GM23338 (cell line): Measurements from ENCODE around the gene CHST14. TPM values are rescaled to one million over a fixed set of nuclear protein-coding genes. Genes with fewer than 3 reads are reported as not detected.

Source experiments
- ATAC-seq: fragments of 200-7000 bp; cut with Tn5 transposase; 3 replicates; pipeline ENCODE4 v1.9.1; 2020
- DNase-seq: peaks from one replicate; pipeline ENCODE4 v3.0.0-alpha.2; 2015; ENCODE audit warnings: low spot score
- H2AFZ ChIP-seq: fragments of 200-600 bp; sonication (generic); 2 replicates; pipeline ENCODE4 v1.8.0; 2016; ENCODE audit warnings: antibody characterized with exemption, mild to moderate bottlenecking, moderate library complexity
- H3F3A ChIP-seq: fragments of 200-600 bp; sonication (generic); replicated peaks from 2 replicates; pipeline ENCODE4 v1.8.0; 2017; ENCODE audit warnings: antibody characterized with exemption, mixed run types, low read depth
- H3K27ac ChIP-seq: fragments of 200-600 bp; sonication (generic); 2 replicates; pipeline ENCODE4 v1.6.1; 2016; ENCODE audit warnings: low read depth
- H3K27me3 ChIP-seq: fragments of 200-600 bp; sonication (generic); 2 replicates; pipeline ENCODE4 v1.8.0; 2016; ENCODE audit warnings: mild to moderate bottlenecking, mixed run types, moderate library complexity; ENCODE audit not compliant: insufficient read depth
- H3K36me3 ChIP-seq: fragments of 200-600 bp; sonication (generic); 2 replicates; pipeline ENCODE4 v1.8.0; 2016; ENCODE audit warnings: mild to moderate bottlenecking; ENCODE audit not compliant: insufficient read depth
- H3K4me1 ChIP-seq: fragments of 200-600 bp; sonication (generic); 2 replicates; pipeline ENCODE4 v1.8.0; 2016; ENCODE audit warnings: mild to moderate bottlenecking, moderate library complexity; ENCODE audit not compliant: insufficient read depth
- H3K4me2 ChIP-seq: fragments of 200-600 bp; sonication (generic); 2 replicates; pipeline ENCODE4 v1.7.1; 2017; ENCODE audit warnings: mixed run types
- H3K4me3 ChIP-seq: fragments of 200-600 bp; sonication (generic); 2 replicates; pipeline ENCODE4 v1.6.1; 2016; ENCODE audit warnings: mixed run types
- H3K79me2 ChIP-seq: fragments of 200-600 bp; sonication (generic); replicated peaks from 2 replicates; pipeline ENCODE4 v1.8.0; 2017; ENCODE audit warnings: mild to moderate bottlenecking; ENCODE audit not compliant: insufficient read depth
- H3K9me2 ChIP-seq: fragments of 200-600 bp; sonication (generic); 2 replicates; pipeline ENCODE4 v1.8.0; 2017; ENCODE audit not compliant: insufficient read depth
- H4K20me1 ChIP-seq: fragments of 200-600 bp; sonication (generic); replicated peaks from 2 replicates; pipeline ENCODE4 v1.8.0; 2017; ENCODE audit warnings: mild to moderate bottlenecking; ENCODE audit not compliant: insufficient read depth
- H3K27ac Mint-ChIP-seq: 2 replicates; pipeline ENCODE4 v1.8.0; 2020; ENCODE audit warnings: inconsistent platforms, mild to moderate bottlenecking, moderate library complexity, mixed read lengths
- H3K27me3 Mint-ChIP-seq: 3 replicates; pipeline ENCODE4 v1.8.0; 2022; ENCODE audit warnings: low read depth, mild to moderate bottlenecking, moderate library complexity, mixed read lengths, inconsistent platforms; ENCODE audit not compliant: insufficient read depth, poor library complexity
- H3K36me3 Mint-ChIP-seq: 3 replicates; pipeline ENCODE4 v1.8.0; 2021; ENCODE audit warnings: low read depth, mild to moderate bottlenecking, inconsistent platforms, moderate library complexity, mixed read lengths
- H3K4me1 Mint-ChIP-seq: 3 replicates; pipeline ENCODE4 v1.8.0; 2020; ENCODE audit warnings: mild to moderate bottlenecking, inconsistent platforms, mixed read lengths
- H3K4me3 Mint-ChIP-seq: 3 replicates; pipeline ENCODE4 v1.8.0; 2021; ENCODE audit warnings: moderate library complexity, mild to moderate bottlenecking, inconsistent platforms, mixed read lengths
- H3K9me3 Mint-ChIP-seq: 3 replicates; pipeline ENCODE4 v1.8.0; 2020; ENCODE audit warnings: moderate library complexity, mild to moderate bottlenecking, inconsistent platforms, mixed read lengths
- EZH2 ChIP-seq: fragments of 200-600 bp; sonication (generic); IDR thresholded peaks from one replicate; pipeline ENCODE4 v1.8.0; 2017; ENCODE audit warnings: antibody characterized with exemption, mild to moderate bottlenecking, low read depth; ENCODE audit not compliant: unreplicated experiment
- EZH2phosphoT487 ChIP-seq: fragments of 200-600 bp; sonication (generic); IDR thresholded peaks from one replicate; pipeline ENCODE4 v1.8.1; 2018; ENCODE audit warnings: antibody characterized with exemption; ENCODE audit not compliant: unreplicated experiment
- NANOG ChIP-seq: IDR thresholded peaks from 2 replicates; pipeline ENCODE4 v1.6.1; 2016; ENCODE audit warnings: antibody characterized with exemption, borderline replicate concordance
- POLR2AphosphoS5 ChIP-seq: IDR thresholded peaks from 2 replicates; pipeline ENCODE4 v1.6.1; 2016; ENCODE audit warnings: antibody characterized with exemption, low read depth
- STAT1 ChIP-seq: IDR thresholded peaks from one replicate; pipeline ENCODE4 v1.6.1; 2016; ENCODE audit warnings: antibody characterized with exemption; ENCODE audit not compliant: unreplicated experiment
- ZNF114 ChIP-seq: fragments of 250-450 bp; sonication (Bioruptor Pico); IDR thresholded peaks from 2 replicates; pipeline ENCODE4 v1.5.0; 2020; ENCODE audit warnings: mild to moderate bottlenecking, moderate library complexity
- ZNF331 ChIP-seq: fragments of 250-450 bp; sonication (Bioruptor Pico); IDR thresholded peaks from 2 replicates; pipeline ENCODE4 v1.5.0; 2020; ENCODE audit warnings: low read depth, mild to moderate bottlenecking, moderate library complexity
- ZNF462 ChIP-seq: fragments of 250-450 bp; sonication (Bioruptor Pico); IDR thresholded peaks from 2 replicates; pipeline ENCODE4 v1.5.0; 2020; ENCODE audit warnings: mild to moderate bottlenecking, moderate library complexity
- polyA plus RNA-seq: library from polyadenylated mRNA; unstranded; fragments of >200 nt; fragmentation: Nextera tagmentation; extraction: Ambion mirVana; gene quantifications from 2 replicates; pipeline ENCODE4 v1.2.1, GENCODE V29; 2016
- total RNA-seq: library from RNA; depleted of rRNA; stranded (reverse); fragments of >200 nt; shearing (Covaris generic); gene quantifications from 2 replicates; pipeline ENCODE4 v1.2.3, GENCODE V29; 2014
- TF ChIP-seq, protein P1 (sequence below), 2 experiments: fragments of 200-600 bp in 1 of 2; sonication (generic) in 1 of 2; conservative IDR thresholded peaks; 2 replicates each; pipeline versions ENCODE4 v1.5.1 to v1.6.1; 2016 to 2017; ENCODE audit warnings: antibody characterized with exemption in 2 of 2, low read depth in 2 of 2, mild to moderate bottlenecking in 2 of 2, moderate library complexity in 1 of 2

The CHST14 gene
- total and polyA plus RNA-seq, 2 experiments from 2014 or later = 8.4 to 15.6 TPM

GRCh38 chr15:40459391-40460015 is 11.3 kb upstream of the CHST14 start:
- peaks cover 14% of the 10 kb centered on the region for H3K36me3 ChIP-seq
- peaks cover 11% of the 10 kb centered on the region; the same call in 1 of the 2 replicates for H3K4me1 ChIP-seq
- H3K79me2 ChIP-seq = peaks cover 60% of the 10 kb centered on the region
- ATAC-seq (no peak), DNase-seq (no peak)
- H3F3A ChIP-seq = no peaks in the 10 kb centered on the region
- no peak overlapping the region for H3K27ac ChIP-seq
- H3K27me3 Mint-ChIP-seq = peaks cover 5% of the 10 kb centered on the region
- no peak for TF ChIP-seq EZH2
- no peaks in the 10 kb centered on the region for H3K9me3 Mint-ChIP-seq
- no peaks in the 10 kb centered on the region for H3K27me3 ChIP-seq
- H3K36me3 Mint-ChIP-seq = peaks cover 46% of the 10 kb centered on the region
- H3K4me3 Mint-ChIP-seq = no peak overlapping the region
- no peak overlapping the region for H3K4me3 ChIP-seq
- H3K4me2 ChIP-seq = no peak overlapping the region
- H3K9me2 ChIP-seq = no peaks in the 10 kb centered on the region
- peaks cover 34% of the 10 kb centered on the region for H4K20me1 ChIP-seq
- H3K27ac Mint-ChIP-seq = 0 out of 2 replicates have a peak overlapping the region, but pooled peaks have one; percentile 23
- peaks cover 30% of the 10 kb centered on the region for H3K4me1 Mint-ChIP-seq
- H2AFZ ChIP-seq = no peak overlapping the region

GRCh38 chr15:40460404-40460803 is 10.4 kb upstream of the CHST14 start:
- no peak for DNase-seq
- Mint-ChIP-seq H3K4me3 (no peak overlapping the region), H3K4me1 (peaks cover 22% of the 10 kb centered on the region), H3K27me3 (peaks cover 7% of the 10 kb centered on the region), H3K36me3 (peaks cover 55% of the 10 kb centered on the region), H3K27ac (no peak overlapping the region), H3K9me3 (no peaks in the 10 kb centered on the region)
- no peak overlapping the region for H3K4me2 ChIP-seq
- H4K20me1 ChIP-seq = peaks cover 33% of the 10 kb centered on the region
- no peaks in the 10 kb centered on the region for H3K27me3 ChIP-seq
- 0 out of 2 replicates have a peak, but pooled peaks cover 5% of the 10 kb centered on the region for H3F3A ChIP-seq
- no peak overlapping the region for H3K4me3 ChIP-seq
- ATAC-seq = no peak
- H2AFZ ChIP-seq = no peak overlapping the region
- peaks cover 3% of the 10 kb centered on the region; the same call in 1 of the 2 replicates for H3K4me1 ChIP-seq
- H3K79me2 ChIP-seq = peaks cover 51% of the 10 kb centered on the region
- TF ChIP-seq STAT1 = no peak
- no peak for TF ChIP-seq ZNF331 (CRISPR knock-in tag)
- H3K36me3 ChIP-seq = peaks cover 14% of the 10 kb centered on the region
- H3K9me2 ChIP-seq = no peaks in the 10 kb centered on the region
- H3K27ac ChIP-seq = no peak overlapping the region

DNA sequence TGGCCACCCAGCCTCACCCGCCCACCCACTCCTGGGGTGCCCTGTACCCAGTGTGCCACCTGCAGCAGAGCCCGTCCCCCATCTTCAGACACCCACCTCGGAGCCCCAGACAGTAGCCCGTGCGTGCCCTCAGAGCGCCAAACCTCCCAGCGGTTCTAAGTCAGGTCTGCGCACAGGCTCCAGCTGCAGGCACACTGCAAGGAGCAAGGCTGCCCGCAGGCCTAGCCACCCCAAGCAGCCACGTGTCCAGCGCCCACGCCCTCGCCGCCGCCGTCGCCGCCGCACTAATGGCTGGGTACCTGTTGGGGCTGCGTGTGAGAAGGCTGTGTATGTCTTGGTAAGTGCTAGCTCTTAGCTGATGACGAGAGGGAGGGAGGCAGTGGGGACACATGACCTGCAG is 8.8 kb upstream of the CHST14 start:
- H3K36me3 ChIP-seq = peaks cover 14% of the 10 kb centered on the region
- Mint-ChIP-seq H3K9me3 (no peaks in the 10 kb centered on the region), H3K27ac (no peak overlapping the region), H3K4me1 (peaks cover 8% of the 10 kb centered on the region; the same call in 2 of the 3 replicates), H3K27me3 (peaks cover 4% of the 10 kb centered on the region), H3K4me3 (no peak overlapping the region), H3K36me3 (peaks cover 66% of the 10 kb centered on the region)
- no peaks in the 10 kb centered on the region for H3K27me3 ChIP-seq
- H3K4me3 ChIP-seq = no peak overlapping the region
- H3K9me2 ChIP-seq = no peaks in the 10 kb centered on the region
- TF ChIP-seq EZH2phosphoT487 (no peak), STAT1 (no peak), ZNF462 (CRISPR knock-in tag) (no peak), ZNF331 (CRISPR knock-in tag) (no peak), POLR2AphosphoS5 (no peak), NANOG (no peak), ZNF114 (CRISPR knock-in tag) (no peak)
- TF ChIP-seq, protein P1, sequence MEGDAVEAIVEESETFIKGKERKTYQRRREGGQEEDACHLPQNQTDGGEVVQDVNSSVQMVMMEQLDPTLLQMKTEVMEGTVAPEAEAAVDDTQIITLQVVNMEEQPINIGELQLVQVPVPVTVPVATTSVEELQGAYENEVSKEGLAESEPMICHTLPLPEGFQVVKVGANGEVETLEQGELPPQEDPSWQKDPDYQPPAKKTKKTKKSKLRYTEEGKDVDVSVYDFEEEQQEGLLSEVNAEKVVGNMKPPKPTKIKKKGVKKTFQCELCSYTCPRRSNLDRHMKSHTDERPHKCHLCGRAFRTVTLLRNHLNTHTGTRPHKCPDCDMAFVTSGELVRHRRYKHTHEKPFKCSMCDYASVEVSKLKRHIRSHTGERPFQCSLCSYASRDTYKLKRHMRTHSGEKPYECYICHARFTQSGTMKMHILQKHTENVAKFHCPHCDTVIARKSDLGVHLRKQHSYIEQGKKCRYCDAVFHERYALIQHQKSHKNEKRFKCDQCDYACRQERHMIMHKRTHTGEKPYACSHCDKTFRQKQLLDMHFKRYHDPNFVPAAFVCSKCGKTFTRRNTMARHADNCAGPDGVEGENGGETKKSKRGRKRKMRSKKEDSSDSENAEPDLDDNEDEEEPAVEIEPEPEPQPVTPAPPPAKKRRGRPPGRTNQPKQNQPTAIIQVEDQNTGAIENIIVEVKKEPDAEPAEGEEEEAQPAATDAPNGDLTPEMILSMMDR (conservative IDR thresholded peaks at IDR 0.05; ENCODE audit: low read depth in 2 of 2) = no peak
- H2AFZ ChIP-seq = no peak overlapping the region
- ATAC-seq (no peak), DNase-seq (no peak)
- no peak overlapping the region for H3K4me2 ChIP-seq
- no peaks in the 10 kb centered on the region for H3K4me1 ChIP-seq
- peaks cover 35% of the 10 kb centered on the region for H3K79me2 ChIP-seq
- no peak overlapping the region for H3K27ac ChIP-seq
- H4K20me1 ChIP-seq = peaks cover 31% of the 10 kb centered on the region
- H3F3A ChIP-seq = 0 out of 2 replicates have a peak, but pooled peaks cover 5% of the 10 kb centered on the region
